ENCODE results near the gene ADAMTS17.

DNA sequence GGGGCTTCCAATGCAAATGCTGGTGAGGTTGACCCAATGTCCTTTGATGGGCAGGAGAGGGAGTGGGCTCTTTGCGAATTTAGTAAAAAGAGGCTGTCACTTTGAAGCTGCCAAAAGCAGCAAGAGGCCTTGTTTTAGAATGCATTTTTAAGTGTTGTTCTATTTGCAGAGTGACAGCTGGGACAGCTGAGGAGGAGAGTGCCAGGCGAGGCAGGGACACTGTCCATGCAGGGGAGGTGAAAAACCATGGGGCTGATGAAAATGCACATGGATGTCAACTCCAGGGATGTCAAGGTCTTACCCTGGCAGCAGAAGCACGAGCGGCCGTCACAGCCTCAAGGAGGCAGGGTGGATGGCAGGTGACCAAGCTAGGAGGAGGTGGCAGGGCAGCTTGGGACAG, 279.8 kb downstream of the ADAMTS17 start:
- TF ChIP-seq, protein P1, sequence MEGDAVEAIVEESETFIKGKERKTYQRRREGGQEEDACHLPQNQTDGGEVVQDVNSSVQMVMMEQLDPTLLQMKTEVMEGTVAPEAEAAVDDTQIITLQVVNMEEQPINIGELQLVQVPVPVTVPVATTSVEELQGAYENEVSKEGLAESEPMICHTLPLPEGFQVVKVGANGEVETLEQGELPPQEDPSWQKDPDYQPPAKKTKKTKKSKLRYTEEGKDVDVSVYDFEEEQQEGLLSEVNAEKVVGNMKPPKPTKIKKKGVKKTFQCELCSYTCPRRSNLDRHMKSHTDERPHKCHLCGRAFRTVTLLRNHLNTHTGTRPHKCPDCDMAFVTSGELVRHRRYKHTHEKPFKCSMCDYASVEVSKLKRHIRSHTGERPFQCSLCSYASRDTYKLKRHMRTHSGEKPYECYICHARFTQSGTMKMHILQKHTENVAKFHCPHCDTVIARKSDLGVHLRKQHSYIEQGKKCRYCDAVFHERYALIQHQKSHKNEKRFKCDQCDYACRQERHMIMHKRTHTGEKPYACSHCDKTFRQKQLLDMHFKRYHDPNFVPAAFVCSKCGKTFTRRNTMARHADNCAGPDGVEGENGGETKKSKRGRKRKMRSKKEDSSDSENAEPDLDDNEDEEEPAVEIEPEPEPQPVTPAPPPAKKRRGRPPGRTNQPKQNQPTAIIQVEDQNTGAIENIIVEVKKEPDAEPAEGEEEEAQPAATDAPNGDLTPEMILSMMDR (IDR thresholded peaks at IDR 0.05), result no peak
- TF ChIP-seq POLR2A (IDR thresholded peaks at IDR 0.05), result no peak

All from testis (tissue), 2 donors.